GM18951 (cell line): ENCODE data around the gene RHOH.
A peak's percentile ranks its signal among the peaks of the same experiment; 100 is the strongest.

Experiments
- POLR2A ChIP-seq: IDR thresholded peaks from 4 replicates; pipeline ENCODE4 v1.6.1; 2011; ENCODE audit warnings: mild to moderate bottlenecking; ENCODE audit not compliant: insufficient read length, insufficient read depth; ENCODE audit errors: extremely low read depth
- in situ Hi-C: fragments of 300-500 bp; cut with MboI; formaldehyde crosslinking; loops from one replicate; pipeline ENCODE4 v1.12.0; 2022; ENCODE audit warnings: low sequenced_read_pairs, mixed read lengths, inconsistent platforms; ENCODE audit not compliant: unreplicated experiment

Gene RHOH, protein sequence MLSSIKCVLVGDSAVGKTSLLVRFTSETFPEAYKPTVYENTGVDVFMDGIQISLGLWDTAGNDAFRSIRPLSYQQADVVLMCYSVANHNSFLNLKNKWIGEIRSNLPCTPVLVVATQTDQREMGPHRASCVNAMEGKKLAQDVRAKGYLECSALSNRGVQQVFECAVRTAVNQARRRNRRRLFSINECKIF

DNA sequence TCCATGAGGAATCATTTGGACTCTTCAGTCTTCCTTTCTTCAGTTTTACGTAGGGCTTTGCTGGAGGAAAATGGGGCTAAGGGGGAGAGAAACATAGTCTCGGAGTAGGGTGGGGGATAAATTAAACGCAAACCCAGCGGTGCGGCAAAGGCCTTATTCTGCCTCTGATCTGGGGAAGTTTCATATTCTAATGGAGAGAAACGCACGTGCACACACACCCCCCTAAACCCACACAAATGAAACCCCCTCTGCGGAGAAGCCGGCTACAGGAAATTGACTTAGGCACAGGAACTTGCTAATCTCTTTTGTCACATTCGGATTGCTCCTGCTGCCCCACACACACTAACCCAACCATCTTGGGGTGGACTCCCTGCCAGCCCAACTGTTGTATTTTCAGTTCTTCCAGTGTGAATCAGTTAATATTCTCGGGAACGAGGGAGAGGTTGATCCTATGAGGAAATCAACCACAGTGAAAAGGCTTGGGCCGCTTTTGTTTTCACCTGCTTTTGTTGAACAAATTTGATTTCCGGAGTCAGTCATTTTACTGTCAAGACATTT, at the start of gene RHOH:
RHOH (plus strand) TSS at position 308 of the 558 bp plus-strand sequence. CDS start 46,356 bp downstream, outside the sequence.
- TF ChIP-seq POLR2A: peak; percentile 76
- in situ Hi-C loops: loop anchor here (5.0 kb wide), 1 partner anchor 45 kb away; no protein-coding TSS in a partner anchor

DNA sequence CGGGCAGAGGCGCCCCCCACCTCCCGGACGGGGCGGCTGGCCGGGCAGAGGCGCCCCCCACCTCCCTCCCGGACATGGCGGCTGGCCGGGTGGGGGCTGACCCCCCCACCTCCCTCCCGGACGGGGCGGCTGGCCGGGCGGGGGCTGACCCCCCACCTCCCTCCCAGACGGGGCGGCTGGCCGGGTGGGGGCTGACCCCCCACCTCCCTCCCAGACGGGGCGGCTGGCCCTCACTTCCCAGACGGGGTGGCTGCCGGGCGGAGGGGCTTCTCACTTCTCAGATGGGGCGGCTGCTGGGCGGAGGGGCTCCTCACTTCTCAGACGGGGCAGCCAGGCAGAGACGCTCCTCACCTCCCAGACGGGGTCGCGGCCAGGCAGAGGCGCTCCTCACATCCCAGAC, 49.3 kb upstream of the RHOH start:
- in situ Hi-C loops: loop anchor here (10.0 kb wide), 1 partner anchor 167 kb away; no protein-coding TSS in a partner anchor

DNA sequence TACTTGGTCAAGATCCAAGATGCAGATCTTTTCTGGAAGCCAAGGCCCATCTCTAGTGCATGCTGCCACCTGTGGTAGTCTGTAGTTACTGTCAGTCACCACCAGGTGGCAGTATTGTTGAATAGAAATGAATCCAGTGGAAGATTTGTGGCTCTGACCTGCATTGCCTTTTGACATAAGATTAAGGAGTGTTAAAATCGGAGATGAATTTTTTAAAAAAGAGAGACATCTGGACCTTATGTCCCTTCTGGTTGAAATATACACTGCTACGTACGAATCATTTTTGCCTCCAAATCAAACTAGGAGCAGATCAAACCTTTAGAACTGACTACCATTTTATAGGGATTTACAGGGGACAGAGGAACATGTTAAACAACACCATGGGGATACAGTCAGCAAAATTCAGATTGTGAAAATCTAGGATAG, 46.9 kb upstream of the RHOH start:
- in situ Hi-C loops: loop anchor here (5.0 to 10.0 kb wide), 2 partner anchors 47 to 165 kb away; partner anchors contain the start of gene RHOH
- TF ChIP-seq POLR2A: no peak

DNA sequence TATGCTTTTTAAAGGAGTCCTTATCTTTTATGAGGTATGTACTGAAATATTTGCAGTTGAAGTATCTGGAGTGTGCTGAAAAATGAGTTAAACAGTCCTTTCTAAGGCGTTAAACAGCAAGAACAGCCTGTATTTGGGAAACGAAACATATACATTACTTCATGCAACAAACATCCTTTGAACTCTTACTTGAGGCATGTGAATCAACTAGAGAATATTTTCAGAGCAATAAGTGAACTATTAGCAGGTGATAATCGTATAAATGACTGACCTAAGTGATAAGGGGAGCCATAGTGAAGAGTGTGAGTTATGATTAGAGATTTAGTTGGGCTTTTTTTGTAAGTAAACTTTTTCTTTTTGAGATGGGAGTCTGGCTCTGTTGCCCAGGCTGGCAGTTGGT, 45.9 kb upstream of the RHOH start:
- TF ChIP-seq POLR2A: no peak
- in situ Hi-C loops: loop anchor here (5.0 kb wide), 1 partner anchor 46 kb away; the partner anchor contains the start of gene RHOH

DNA sequence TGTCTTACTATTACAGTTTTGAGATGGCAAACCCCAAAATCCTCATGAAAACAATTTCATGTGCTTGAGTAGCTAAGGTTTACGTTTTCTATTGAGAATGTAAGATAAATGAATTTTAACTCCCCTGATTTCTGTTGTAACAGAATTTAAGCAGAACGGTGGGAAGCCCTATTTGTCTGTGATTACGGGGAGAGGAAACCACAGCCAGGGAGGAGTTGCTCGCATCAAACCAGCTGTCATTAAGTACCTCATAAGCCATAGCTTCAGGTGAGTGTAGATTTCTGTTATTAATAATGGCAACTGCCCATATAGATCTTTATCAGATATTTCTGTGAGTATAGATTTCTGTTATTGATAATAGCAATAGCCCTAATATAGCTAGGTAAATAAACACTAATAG, 44.2 kb upstream of the RHOH start:
- in situ Hi-C loops: loop anchor here (5.0 kb wide), 1 partner anchor 45 kb away; the partner anchor contains the start of gene RHOH
- TF ChIP-seq POLR2A: no peak

DNA sequence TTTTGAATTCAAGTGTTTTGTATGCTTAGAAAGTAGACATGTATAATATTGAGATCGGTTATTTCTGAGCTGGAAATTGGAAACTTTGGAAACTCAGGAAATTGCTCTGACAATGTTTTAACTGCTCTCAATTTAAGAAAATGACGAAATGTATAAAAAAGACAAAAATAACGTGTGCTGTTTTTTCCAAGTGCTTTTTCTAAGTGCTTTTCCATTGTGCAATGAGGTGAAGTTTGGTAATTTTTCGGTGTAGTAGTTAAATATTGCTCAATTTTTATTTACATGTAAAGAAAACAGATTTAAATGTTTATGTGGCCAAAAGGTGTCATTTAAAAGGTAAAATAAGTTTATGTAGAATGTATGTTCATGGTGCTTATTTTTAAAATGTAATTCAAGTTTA, 39.4 kb upstream of the RHOH start:
- in situ Hi-C loops: no loop called here
- TF ChIP-seq POLR2A: no peak

DNA sequence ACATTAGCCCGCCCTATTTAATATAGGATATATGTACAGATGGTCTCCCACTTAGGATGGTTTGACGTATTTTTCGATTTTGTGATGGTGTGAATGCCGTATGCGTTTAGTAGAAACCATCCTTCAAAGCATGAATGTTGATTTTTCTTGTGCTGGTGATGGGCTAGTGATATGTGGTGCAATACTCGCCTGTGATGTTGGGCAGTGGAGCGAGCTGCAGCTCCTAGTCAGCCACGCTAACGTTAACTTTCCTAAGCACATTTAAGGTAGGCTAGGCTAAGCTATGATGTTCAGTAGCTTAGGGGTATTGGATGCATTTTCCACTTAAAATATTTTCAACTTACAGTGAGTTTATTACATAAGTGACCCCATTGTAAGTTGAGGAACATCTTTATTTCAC, 36.6 kb upstream of the RHOH start:
- TF ChIP-seq POLR2A: no peak
- in situ Hi-C loops: no loop called here

DNA sequence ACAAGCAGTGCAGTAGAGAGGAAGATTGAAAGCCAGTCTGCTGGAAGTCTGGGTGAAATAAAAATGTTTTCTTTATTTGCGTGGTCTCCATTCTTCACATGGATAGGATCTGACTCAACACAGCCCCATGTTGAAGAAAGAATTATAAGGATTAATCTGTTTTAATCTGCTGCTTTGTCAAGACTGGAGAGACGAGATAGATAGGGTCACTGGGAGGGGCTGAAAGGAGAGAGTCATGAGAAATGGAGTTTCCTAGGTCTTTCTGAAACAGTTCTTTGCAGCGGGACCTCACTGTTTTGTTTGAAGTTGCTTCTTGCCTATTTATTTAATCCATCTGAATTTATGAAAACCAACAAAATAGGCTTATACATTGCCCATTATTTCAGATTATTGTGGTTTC, 32.4 kb upstream of the RHOH start:
- TF ChIP-seq POLR2A: no peak
- in situ Hi-C loops: no loop called here

DNA sequence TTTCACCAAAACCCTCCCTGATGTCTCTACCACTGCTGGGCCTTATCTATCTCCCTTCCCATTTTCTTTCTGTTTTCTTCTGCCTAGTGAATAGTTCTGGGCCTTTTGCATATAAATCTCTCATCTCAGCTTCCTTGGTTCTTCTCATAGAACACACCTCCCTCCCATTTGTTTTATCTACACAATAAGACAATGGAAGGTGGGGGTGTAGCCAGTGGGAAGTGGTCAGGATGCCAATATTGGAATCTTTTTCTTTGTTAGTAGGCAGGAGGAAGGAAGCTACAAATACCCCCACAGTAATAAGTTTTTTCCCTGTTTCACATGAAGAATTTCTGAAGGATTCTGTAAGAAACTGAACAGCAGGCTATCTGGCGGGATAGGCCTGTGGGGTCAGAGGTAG, 30.9 kb upstream of the RHOH start:
- in situ Hi-C loops: no loop called here
- no peak for TF ChIP-seq POLR2A

DNA sequence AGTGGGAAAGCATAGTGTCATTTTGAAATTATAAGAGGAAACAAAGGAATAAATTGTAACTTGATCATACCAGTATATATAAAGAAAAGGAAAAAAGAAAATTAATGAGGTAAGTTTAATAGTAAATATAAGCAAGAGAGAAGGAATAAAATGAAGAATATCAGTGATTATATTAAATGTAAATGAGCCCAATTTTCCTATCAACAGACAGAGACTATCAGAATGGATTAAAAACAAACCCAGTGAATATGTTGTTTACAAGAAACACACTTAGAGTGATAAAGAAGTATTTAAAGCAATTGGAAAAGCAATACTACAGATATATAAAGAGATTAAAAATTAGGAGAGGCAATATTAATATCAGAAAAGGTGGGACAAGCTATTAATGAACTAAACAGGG, 28.8 kb upstream of the RHOH start:
- no peak for TF ChIP-seq POLR2A
- in situ Hi-C loops: no loop called here

DNA sequence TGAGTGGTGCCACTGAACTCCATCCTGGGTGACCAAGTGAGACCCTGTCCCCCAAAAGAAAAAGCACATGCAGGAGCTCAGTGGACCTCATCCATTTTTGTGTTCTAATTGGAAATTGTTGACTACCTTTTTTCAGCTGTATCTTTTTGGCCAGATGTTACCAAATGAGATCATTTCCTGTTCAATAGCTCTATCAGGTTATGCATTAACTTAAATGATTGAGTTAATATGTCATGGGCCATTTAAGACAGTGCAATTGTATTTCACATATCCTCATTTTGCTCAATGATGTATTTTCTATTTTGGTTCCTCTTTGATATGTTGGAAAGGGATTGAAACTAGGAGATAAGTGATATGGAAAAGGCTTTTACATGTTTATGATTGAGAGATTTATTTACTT, 26.2 kb upstream of the RHOH start:
- TF ChIP-seq POLR2A: no peak
- in situ Hi-C loops: no loop called here

DNA sequence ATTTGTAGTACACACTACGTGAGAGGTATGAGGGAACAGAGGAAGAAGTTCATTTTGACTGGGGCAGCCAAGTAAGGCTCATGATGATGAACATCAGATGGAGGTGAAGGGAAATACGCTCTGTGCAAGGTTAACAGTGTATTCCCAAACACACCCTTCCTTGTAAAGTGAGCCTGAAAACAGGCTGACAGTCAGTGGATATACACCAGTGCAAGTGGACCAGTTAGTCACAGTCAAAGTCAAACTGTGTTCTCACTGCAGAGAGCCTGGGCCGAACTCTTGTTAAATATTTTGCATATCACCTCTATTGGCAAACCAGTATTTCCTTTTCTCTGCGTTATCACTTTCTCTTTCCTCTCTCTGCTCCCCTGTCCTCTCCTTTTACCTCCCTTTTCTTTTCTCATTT, 23.4 kb upstream of the RHOH start:
- in situ Hi-C loops: no loop called here
- no peak for TF ChIP-seq POLR2A

DNA sequence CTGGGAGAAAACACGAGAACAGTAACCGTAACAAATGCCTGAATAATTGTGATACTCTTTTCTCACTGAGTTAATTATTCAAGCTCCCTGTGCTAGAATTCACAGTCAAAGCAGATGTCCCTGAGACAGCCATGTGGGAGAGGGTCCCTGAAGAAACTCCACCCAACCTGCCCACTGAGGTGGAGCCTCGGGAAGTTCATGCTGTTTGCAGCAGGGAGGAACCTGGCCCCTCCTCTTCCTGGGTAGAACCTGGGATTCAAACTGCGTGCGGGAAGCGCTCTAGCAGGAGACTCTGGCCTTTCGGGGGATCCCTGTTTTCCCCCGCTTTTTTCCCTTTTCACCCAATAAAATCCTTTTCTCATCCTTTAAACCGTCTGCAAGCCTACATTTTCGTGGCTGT, 20.2 kb upstream of the RHOH start:
- in situ Hi-C loops: no loop called here
- TF ChIP-seq POLR2A: no peak

DNA sequence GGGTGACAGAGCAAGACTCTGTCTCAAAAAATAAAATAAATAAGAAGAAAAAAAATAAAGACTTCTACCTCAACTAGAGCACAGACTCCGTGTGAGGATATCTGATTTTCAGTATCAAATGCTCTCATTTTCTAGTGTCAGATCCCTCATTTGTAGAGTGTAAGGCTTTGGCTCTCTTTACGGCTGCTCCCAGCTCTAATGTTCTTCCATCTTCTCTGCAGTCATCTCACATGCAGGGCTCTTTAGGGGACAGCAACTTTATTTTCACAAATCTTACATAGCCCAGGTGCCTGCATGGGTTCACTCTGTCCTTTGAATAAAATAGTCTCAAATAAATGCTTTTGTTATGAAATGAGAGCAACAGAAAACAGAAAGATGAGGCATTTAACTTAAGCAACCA, 19.2 kb upstream of the RHOH start:
- TF ChIP-seq POLR2A: no peak
- in situ Hi-C loops: no loop called here
